GM18519 (cell line): Measurements from ENCODE around the gene ACSL5.
A peak's percentile ranks its signal among the peaks of the same experiment; 100 is the strongest.
"Not testable (repeated sequence)": the region's sequence is repeated elsewhere in the genome, so short reads cannot be mapped to it uniquely, and the experiment has no call there.

Experiments
- ATAC-seq: cut with Tn5 transposase; IDR thresholded peaks from one replicate; pipeline ENCODE4 v1.9.1; 2021; ENCODE audit warnings: mild to moderate bottlenecking, moderate library complexity; ENCODE audit not compliant: unreplicated experiment, low FRiP score

ACSL5 gene

DNA sequence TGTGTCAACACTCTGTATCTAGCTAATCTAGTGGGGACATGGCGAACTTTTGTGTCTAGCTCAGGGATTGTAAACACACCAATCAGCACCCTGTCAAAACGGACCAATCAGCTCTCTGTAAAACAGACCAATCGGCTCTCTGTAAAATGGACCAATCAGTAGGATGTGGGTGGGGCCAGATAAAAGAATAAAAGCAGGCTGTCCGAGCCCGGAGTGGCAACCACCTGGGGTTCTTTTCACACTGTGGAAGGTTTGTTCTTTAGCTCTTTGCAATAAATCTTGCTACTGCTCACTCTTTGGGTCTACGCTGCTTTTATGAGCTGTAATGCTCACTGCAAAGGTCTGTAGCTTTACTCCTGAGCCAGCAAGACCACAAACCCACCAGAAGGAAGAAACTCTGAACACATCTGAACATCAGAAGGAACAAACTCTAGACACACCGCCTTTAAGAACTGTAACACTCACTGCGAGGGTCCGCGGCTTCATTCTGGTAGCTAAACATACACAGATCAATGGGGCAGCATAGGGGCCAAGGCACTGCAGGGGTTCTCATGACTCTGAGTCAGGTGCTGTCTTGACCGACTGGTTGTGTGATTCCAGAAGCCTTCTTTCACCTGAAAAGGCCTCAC, 1.6 kb upstream of the ACSL5 start:
- ATAC-seq: not testable (repeated sequence)

DNA sequence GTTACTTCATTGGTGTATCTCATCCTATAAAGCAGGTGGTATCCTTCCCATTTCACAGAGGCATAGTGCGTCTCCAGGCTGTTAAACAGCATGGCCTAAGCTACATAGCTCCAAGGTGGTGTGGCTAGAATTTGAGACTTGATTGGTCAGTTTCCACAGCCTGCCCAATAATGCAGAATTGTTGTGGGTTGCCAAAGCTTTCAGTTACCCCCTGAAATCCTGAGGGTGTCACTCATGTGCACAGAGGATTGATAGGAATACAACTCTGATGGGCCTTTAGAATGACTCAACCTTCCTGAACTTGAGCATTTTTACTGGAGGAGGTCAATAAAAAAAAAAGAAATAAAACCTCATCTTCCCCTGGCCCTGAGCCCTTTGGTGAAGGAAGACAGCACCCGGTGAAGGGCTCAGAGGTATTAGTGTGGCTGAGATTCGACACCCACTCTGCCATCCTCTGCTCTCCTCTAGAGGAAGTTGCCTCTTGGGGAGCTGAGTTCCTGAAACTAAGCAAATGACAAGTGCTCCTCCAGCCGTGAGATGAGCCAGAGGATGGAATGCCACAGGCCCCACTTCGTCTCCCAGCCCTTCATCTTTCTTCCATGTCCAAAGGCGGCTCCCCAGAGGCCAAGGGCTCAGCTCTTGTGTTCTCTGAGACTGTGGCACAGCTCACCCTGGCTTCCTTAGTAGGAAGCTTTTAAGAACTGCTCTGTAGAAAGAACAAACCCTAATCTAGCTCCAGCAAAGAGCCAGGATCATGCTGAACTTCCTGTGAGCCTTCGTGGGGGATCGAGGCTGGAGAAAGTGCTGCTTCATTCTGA, 1.0 kb downstream of the ACSL5 start:
- peak; percentile 38 for ATAC-seq

DNA sequence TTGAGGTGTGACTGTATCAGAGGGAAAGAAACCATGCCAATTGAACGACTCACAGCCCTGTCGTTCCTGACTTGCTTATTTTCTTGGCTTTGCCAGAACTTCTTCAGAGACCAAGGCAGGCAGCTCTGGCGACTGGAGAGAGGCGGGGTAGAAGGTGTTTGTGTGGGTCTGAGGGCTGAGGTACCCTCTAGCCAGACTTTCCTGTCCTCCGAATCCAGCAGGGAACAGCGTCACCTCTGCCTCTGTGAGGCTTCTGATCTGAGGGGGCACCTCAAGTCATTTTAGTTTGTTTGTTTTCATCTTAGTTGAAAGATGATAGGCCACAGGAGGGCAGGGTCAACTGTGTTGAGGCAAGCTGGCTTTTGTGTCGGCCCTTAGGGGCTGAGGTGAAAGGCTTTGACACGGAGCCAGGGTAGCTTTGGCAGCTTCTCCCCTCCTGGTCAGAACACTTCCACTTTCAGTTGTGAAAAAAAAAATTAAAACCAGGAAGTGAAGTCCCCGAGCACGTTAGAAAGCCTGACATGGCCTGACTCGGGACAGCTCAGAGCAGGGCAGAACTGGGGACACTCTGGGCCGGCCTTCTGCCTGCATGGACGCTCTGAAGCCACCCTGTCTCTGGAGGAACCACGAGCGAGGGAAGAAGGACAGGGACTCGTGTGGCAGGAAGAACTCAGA, 1.9 kb downstream of the ACSL5 start:
- peak; percentile 76 for ATAC-seq

DNA sequence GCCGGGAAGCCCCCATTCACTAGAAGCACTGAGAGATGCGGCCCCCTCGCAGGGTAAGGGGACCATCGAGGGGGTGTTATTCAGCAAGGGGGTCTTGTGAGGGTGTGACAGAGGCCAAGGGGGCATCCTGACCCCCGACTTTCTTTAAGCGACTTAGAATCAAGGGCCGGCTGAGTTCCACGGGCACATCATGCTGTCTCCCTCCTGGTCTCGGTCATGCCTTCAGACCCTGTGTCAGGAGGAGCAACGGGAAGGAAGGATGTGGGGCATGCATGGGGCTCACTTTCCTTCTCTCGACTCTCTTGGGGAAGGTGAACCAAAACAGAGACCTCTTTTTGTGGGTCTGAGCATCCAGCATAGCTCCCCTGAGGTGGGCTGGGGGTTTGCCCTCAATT, 2.5 kb downstream of the ACSL5 start:
- ATAC-seq: no peak

DNA sequence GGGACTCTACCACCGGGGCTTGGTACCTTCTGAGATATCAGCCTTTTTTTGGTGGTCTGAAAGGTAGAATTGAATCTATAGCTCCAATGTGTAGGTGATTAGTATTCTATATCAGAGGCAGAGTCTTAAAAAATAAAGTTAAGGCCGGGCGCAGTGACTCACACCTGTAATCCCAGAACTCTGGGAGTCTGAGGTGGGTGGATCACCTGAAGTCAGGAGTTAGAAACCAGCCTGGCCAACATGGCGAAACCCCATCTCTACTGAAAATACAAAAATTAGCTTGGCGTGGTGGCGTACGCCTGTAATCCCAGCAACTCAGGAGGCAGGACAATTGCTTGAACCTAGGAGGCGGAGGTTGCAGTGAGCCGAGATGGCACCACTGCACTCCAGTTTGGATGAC, 3.2 kb downstream of the ACSL5 start:
- not testable (repeated sequence) for ATAC-seq

DNA sequence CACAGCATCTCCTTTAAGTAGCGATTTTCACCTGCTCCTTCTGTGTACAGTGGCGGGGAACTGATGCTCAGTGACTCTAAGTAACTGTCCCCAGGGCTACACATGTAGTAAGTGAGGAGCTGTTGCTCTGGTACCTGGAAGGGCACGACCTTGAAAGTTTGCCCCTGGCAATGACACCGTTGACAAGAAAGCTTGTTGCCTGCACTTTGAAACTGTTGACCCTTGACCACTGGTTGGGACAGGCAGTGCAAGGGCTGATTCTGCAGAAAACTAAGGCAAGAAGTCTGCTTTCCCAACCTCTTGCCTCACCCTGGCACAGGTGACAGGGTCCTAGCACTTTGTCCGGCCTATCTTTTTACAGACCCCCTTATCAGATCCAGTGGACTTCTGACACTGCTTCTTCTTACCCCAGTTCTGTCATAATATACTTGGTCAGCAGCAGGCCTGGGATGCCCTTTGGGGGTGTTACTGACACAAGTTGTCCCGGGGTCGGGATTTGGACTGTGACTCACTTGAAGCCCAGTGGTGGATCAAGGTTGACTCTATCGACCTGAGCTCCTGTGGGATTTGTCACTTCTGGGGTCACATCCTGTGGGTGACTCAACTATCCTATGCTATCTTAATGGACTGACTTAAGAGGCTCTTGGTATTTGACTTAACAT, 5.8 kb downstream of the ACSL5 start:
- ATAC-seq: no peak

DNA sequence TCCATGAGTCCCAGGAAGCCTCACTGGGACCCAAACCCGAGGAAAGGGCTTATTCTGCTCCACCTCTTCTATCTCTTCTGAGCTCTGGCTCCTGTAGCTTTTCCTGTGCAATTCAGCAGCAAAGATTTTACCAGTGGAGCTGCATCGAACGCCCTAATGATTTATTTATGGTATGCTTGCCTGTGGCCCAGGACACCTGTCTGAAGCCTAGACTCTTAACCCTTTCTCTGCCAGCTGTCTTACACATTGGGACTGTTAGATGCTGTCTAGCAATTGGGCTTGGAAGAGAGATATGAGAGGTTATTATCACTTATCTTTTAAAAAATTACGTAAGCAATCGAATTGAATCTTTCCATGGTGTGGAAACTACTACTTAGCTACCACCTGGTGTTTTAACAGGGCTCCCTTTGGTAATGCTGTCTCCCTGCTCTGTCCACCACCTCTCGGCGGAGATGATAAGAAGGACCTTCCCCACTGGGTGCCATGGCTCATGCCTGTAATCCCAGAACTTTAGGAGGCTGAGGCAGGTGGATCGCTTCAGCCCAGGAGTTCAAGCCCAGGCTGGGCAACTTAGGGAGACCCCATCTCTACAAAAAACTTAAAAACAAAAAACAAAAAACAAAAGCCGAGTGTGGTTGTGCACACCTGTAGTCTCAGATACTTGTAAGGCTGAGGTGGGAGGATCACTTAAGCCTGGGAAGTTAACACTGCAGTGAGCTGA, 8.8 kb downstream of the ACSL5 start:
- no peak for ATAC-seq

DNA sequence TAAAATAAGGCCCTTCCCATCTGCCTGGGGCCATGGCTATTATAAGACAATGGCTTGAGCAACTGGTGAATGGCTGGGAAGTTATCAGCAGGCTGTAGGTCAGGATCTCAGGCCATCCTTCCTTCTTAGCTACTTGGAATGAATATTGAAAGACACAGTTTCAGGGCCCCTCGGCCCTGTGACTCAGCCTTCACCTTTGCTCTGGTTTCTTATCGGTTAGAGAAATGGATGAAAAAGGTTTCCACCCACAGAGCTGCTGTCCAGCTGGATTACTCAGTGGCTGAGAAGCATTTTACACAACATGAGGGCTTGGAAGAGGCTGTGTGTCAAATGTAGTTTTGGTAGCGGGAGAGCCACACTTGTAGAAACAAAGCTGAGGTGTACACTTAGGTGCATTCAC, 9.4 kb downstream of the ACSL5 start:
- no peak for ATAC-seq

DNA sequence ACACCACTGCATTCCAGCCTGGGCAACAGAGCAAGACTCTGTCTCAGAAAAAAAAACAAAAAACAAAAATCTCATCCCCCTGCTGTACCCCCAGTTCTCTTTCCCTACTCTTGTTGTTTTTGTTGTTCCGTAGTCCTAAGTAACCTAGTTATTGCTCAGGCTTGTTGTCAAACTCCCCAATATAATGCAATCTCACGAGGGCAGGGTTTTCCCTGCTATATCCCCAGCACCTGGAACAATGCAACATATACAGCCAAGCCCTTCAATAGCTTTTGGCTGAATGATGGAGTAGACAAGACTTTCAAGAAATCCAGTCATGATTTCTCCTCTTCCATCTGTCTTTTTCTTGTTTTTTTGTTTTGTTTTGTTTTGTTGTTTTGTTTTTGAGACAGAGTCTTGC, 10.2 kb downstream of the ACSL5 start:
- no peak for ATAC-seq

DNA sequence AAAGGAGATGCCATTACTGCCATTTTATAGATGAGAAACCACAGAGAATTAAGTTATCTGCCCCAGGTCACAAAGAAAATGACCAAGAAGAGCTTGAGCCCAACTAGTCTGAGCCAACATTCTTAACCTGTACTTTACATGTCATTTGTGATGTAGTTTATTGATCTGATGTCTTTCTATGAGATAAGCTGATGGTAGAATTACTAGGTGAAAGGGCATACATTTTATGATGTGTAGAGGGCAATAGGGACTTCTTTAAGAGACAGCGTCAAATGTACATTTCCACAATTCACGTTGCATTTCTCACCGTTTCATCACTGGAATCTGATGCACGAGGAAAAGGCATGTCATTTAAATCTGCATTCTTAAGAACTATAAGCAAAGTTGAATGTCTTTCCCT, 11.3 kb downstream of the ACSL5 start:
- ATAC-seq: no peak

DNA sequence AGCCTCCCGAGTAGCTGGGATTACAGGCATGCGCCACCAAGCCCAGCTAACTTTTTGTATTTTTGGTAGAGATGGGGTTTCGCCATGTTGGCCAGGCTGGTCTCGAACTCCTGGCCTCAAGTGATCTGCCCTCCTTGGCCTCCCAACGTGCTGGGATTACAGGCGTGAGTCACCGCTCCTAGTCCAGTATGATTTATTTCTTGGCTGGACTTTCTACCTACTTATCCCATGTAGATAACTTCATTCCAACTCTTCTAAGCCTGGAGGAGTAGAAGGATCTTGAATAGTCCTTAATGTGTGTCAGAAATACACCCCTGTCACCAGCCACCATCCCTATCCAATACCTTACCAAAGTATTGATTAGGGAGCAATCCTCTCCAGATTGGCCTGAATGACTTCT, 14.1 kb downstream of the ACSL5 start:
- ATAC-seq: not testable (repeated sequence)

DNA sequence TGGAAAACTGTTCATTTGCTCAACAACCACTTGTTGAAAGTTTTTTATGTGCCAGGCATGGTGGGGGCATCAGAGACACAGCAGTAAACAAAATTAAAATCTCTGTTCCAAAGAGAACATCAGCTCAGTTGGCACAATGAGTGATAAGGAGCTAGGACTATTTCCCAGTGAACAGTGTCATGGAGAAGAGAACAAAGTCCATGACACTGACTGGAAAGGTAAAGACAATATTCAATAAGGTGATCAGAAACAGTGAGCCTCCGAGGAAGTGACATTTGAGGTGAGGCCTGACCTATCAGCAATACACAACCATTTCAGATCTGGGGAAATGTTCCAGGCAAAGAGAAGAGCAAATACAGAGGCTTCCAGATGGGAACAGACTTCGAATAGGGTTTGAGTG, 14.6 kb downstream of the ACSL5 start:
- no peak for ATAC-seq

DNA sequence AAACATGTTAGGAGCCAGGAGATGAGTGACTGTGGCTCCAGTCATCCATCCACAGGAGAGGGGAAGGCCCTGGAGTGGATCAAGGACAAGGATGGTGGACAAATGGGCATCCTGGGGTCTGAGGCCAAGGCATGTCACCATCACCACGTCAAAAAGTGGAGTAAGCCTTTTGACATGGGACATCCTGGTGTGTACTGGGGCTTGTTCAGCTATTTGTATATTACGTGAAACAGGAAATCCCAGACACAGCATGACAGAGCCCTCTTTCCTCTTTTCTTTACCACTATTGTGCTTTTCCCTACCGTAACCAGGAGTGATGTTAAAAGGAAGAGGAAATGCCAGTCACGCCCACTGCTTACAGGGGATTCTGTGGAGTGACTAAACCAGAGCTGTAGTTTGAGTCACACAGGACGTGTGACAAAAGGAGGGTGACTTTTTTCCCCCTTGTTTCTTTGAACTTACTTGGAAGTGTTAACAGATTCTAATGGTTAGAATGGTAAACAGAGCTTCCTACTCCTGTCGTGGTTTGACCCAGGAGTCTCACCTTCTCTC, 15.4 kb downstream of the ACSL5 start:
- ATAC-seq: no peak

DNA sequence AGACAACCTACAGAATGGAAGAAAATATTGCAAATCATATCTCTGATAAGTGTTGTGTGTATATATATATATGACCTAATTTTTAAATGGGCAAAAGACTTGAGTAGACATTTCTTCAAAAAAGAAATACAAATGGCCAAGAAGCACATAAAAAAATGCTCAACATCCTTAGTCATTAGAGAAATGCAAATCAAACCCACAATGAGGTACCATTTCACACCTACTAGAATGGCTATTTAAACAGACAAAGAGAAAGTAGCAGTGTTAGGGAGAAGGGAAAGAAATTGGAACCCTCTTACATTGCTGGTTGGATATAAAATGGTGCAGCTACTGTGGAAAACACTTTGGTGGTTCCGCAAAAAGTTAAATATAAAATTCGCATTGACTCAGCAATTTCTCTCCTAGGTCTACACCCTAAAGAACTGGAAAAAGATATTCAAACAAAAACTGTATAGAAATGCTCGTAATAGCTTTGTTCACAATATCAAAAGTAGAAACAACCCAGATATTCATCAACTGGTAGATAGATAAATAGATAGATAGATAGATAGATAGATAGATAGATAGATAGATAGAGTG, 16.3 kb downstream of the ACSL5 start:
- ATAC-seq: no peak

DNA sequence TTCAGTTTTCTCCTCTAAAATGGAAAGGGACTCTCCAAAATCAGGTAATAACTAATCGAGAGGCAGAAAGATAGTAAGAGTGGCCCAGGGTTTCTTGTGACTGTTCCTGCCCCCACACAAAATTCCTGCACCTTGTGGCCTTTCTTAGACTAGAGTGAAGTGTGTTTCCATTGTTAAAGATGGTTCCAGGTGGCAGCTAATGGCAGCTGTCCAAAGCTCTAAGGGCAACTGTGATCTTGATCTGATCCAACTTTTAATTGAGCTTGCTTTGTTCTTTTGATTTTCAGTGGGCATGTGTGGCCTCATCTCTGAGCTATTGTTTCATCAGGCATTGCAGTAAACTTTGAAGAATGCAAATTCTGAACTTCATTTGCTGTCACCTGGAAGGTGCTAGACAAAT, 19.4 kb downstream of the ACSL5 start:
- no peak for ATAC-seq

DNA sequence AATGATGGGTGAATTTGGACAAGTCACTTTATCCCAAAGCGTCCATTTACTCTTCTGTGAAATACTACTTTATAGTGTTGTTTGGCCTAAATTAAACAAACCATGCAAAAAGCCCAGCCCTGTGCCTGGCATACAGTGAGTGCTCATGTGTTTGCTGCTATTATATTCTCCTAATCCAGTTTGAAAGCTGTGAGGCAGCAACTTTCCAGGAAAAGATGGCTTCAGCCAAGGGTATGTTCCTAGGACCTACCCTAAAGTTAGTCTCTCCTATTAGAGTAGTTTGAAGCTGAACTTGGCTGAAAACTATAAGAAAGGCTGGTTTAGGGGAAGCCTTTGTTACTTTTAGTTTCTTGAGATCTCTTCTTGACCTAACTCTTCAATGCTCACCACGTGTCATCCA, 19.9 kb downstream of the ACSL5 start:
- no peak for ATAC-seq

DNA sequence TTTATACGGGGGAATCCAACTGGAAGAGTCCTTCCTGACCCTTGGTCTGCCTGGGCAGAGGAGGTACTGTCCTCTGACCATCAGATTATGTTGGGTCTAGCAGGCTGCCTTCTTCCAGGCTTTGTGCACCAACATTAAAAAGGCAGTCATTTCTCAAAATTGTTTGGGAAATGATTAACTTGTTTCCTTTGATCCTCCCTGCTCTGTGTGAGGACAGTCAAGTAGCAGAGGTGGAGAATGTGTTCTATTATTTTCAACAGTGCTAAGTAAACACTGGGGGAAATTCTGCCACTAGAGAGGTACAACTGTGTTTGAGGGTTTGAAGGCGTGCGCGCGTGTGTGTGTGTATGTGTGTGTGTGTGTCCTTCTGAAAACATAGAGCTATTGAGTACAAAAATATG, 20.6 kb downstream of the ACSL5 start:
- no peak for ATAC-seq

DNA sequence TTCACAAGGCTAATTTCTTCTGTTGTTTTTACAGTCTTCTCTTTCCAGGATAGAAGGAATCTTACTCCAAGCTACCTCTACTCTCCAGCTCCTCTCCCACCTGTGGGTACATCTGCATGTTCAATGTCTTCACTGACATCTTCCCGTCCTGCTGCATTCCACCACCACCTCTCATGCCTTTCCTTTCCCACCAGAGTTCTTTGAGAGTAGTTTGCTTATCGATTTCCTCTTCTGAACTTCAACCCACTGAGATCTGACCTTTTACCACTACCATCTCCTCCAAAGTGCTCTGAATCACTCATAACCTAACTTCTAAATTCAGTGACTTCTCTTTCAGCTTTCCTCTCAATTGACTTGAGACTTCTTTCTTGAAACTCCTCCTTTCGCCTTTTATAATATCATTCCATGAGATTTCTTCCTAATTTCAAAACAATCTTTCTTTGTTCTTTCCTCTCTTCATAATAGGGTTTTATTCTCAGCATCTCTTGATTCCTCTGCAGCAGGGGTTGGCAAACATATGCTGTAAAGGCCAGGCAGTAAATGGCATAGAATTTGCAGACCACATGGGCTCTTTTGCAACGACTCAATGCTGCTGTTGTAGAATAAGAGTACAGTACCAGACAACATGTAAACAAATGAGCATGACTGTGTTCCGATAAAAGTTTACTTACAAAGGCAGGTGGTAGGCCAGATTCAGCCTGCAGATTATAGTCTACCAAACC, 22.1 kb downstream of the ACSL5 start:
- no peak for ATAC-seq

DNA sequence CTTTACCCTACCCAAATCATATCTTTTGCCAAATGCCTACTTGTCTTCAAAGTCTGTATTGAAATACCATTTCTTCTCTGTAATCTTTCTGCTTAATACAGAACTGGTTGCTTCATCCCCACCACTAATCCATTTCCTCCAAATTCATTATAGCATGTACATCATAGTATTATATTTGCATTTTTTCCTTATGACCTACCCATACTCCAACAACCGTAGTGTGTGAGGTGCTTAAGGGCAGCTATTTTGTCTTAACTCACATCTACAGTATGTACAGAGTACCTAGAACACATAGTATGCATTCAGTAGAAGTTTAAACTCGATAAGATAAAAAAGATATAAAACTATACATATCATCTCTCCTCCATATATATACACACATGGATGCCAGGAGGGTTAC, 23.7 kb downstream of the ACSL5 start:
- ATAC-seq: no peak
